ENCODE measurements around the gene DNM2.
"Not testable (repeated sequence)": the region's sequence is repeated elsewhere in the genome, so short reads cannot be mapped to it uniquely, and the experiment has no call there.

Gene DNM2

GRCh38 chr19:10836479-10837330 lies 118.8 kb downstream of the DNM2 start:
- peaks cover 4% of the 10 kb centered on the region for H3K27me3 ChIP-seq (ENCODE audit: control insufficient read depth, insufficient read depth, low read length)
- H3K27ac ChIP-seq (ENCODE audit: low read length), result peak overlapping the region; percentile 85
- peak overlapping the region; percentile 92 for H3K9ac ChIP-seq (ENCODE audit: low read length)
- no peaks in the 10 kb centered on the region for H3K4me1 ChIP-seq (ENCODE audit: control insufficient read depth, low read depth, low read length)
- peaks cover 16% of the 10 kb centered on the region for H3K36me3 ChIP-seq (ENCODE audit: control insufficient read depth, low read depth, low read length)
- no peaks in the 10 kb centered on the region for H3K9me3 ChIP-seq (ENCODE audit: control insufficient read depth, low read depth, low read length)
- peak overlapping the region; percentile 85 for H3K4me3 ChIP-seq (ENCODE audit: low read length)

DNA sequence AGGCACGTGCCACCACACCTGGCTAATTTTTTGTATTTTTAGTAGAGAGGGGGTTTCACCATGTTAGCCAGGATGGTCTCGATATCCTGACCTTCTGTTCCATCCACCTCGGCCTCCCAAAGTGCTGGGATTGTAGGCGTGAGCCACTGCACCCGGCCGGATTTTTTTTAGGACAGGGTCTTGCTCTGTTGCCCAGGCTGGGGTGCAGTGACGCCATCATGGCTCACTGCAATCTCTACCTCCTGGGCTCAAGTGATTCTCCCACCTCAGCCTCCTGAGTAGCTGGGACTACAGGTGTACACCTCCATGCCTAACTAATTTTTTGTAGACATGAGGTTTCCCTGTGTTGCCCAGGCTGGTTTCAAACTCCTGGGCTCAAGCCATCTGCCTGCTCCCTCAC lies 119.8 kb downstream of the DNM2 start:
- H3K4me1 ChIP-seq (ENCODE audit: control insufficient read depth, low read depth, low read length); H3K9ac ChIP-seq (ENCODE audit: low read length); H3K4me3 ChIP-seq (ENCODE audit: low read length); H3K9me3 ChIP-seq (ENCODE audit: control insufficient read depth, low read depth, low read length); H3K27ac ChIP-seq (ENCODE audit: low read length); H3K27me3 ChIP-seq (ENCODE audit: control insufficient read depth, insufficient read depth, low read length): not testable (repeated sequence)
- H3K36me3 ChIP-seq (ENCODE audit: control insufficient read depth, low read depth, low read length), result peaks cover 11% of the 10 kb centered on the region

GRCh38 chr19:10838377-10838776 lies 120.5 kb downstream of the DNM2 start:
- H3K27me3 ChIP-seq (ENCODE audit: control insufficient read depth, insufficient read depth, low read length), result peaks cover 4% of the 10 kb centered on the region
- no peaks in the 10 kb centered on the region for H3K9me3 ChIP-seq (ENCODE audit: control insufficient read depth, low read depth, low read length)
- peaks cover 4% of the 10 kb centered on the region for H3K36me3 ChIP-seq (ENCODE audit: control insufficient read depth, low read depth, low read length)
- no peak overlapping the region for H3K4me3 ChIP-seq (ENCODE audit: low read length)
- H3K4me1 ChIP-seq (ENCODE audit: control insufficient read depth, low read depth, low read length), result no peaks in the 10 kb centered on the region
- no peak overlapping the region for H3K9ac ChIP-seq (ENCODE audit: low read length)
- no peak overlapping the region for H3K27ac ChIP-seq (ENCODE audit: low read length)

- H3K4me1 ChIP-seq (ENCODE audit: control insufficient read depth, low read depth, low read length), result no peaks in the 10 kb centered on the region
- H3K36me3 ChIP-seq (ENCODE audit: control insufficient read depth, low read depth, low read length), result no peaks in the 10 kb centered on the region
- no peak overlapping the region for H3K4me3 ChIP-seq (ENCODE audit: low read length)
- H3K27me3 ChIP-seq (ENCODE audit: control insufficient read depth, insufficient read depth, low read length), result peaks cover 4% of the 10 kb centered on the region
- H3K27ac ChIP-seq (ENCODE audit: low read length), result no peak overlapping the region
- no peaks in the 10 kb centered on the region for H3K9me3 ChIP-seq (ENCODE audit: control insufficient read depth, low read depth, low read length)
- H3K9ac ChIP-seq (ENCODE audit: low read length), result no peak overlapping the region
These were observed 121.5 kb downstream of the DNM2 start for GRCh38 chr19:10839114-10840050.

- Histone ChIP-seq H3K9ac (ENCODE audit: low read length) (no peak overlapping the region), H3K27ac (ENCODE audit: low read length) (no peak overlapping the region), H3K36me3 (ENCODE audit: control insufficient read depth, low read depth, low read length) (no peaks in the 10 kb centered on the region), H3K27me3 (ENCODE audit: control insufficient read depth, insufficient read depth, low read length) (no peaks in the 10 kb centered on the region), H3K4me1 (ENCODE audit: control insufficient read depth, low read depth, low read length) (no peaks in the 10 kb centered on the region), H3K9me3 (ENCODE audit: control insufficient read depth, low read depth, low read length) (no peaks in the 10 kb centered on the region), H3K4me3 (ENCODE audit: low read length) (no peak overlapping the region)
These were observed 124.9 kb downstream of the DNM2 start for GRCh38 chr19:10842788-10843187.

GRCh38 chr19:10846500-10847202 lies 128.8 kb downstream of the DNM2 start:
- Histone ChIP-seq H3K4me3 (ENCODE audit: low read length) (no peak overlapping the region), H3K36me3 (ENCODE audit: control insufficient read depth, low read depth, low read length) (no peaks in the 10 kb centered on the region), H3K27ac (ENCODE audit: low read length) (no peak overlapping the region), H3K9me3 (ENCODE audit: control insufficient read depth, low read depth, low read length) (no peaks in the 10 kb centered on the region), H3K4me1 (ENCODE audit: control insufficient read depth, low read depth, low read length) (no peaks in the 10 kb centered on the region), H3K9ac (ENCODE audit: low read length) (no peak overlapping the region), H3K27me3 (ENCODE audit: control insufficient read depth, insufficient read depth, low read length) (no peaks in the 10 kb centered on the region)

DNA sequence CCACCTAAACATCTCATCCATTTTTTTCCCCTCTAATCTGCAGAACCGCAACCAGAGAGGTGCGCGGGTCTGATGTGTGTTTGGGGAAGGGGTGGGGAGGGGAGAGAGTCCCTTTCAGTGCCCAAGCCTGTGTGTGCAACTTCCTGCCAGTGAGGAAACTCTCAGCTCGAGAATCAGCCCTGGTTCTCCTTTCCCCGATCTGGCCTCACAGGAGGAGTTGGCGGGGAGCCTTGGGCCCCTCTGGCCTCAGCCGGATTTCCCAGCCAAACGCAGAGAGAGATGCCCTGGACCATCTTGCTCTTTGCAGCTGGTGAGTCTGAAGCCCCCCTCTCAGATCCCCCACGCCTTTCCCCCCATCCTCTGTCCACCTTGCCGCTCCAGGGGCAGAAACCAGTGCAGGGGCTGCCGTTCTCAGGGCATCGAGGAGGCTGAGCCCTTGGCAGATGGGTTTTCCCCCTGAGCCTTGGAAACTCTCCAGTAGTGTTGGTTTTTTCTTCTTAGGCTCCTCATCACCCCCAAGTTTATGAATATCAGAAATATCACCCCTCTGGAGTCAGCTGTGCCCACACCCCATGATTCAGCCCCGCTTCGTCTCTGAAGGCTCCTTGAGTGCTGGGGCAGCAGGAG lies 130.5 kb downstream of the DNM2 start, which contains the start of gene C19orf38:
TSS of gene C19orf38 (plus strand) at position 186 of the 627 bp plus-strand sequence. CDS start at position 280, 94 bp downstream.
- H3K27me3 ChIP-seq (ENCODE audit: control insufficient read depth, insufficient read depth, low read length), result no peaks in the 10 kb centered on the region
- H3K27ac ChIP-seq (ENCODE audit: low read length), result no peak within 1 kb of the TSS
- no peak within 1 kb of the TSS for H3K4me3 ChIP-seq (ENCODE audit: low read length)
- no peak within 1 kb of the TSS for H3K9ac ChIP-seq (ENCODE audit: low read length)
- no peaks in the 10 kb centered on the region for H3K4me1 ChIP-seq (ENCODE audit: control insufficient read depth, low read depth, low read length)
- H3K36me3 ChIP-seq (ENCODE audit: control insufficient read depth, low read depth, low read length), result no peaks in the 10 kb centered on the region
- no peaks in the 10 kb centered on the region for H3K9me3 ChIP-seq (ENCODE audit: control insufficient read depth, low read depth, low read length)

DNA sequence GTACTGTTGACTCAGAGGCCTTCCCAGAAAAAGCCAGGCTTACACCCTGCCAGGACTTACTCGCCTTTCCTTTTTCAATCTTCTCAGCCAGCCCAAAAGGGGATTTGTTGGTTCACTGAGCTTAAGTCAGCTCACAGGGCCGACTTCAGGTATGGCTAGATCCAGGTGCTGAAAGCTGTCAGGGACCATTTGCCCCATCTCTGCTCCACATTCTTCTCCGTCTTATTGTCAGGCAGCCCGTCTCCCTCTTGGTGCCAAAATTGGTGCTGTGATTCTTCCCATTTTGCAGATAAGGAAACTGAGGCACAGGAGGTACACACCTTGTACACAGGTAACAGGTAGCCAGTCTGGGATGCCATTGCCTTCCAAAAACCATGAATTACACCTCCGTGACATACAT lies 132.8 kb downstream of the DNM2 start:
- H3K9ac ChIP-seq (ENCODE audit: low read length), result no peak overlapping the region
- no peaks in the 10 kb centered on the region for H3K27me3 ChIP-seq (ENCODE audit: control insufficient read depth, insufficient read depth, low read length)
- H3K27ac ChIP-seq (ENCODE audit: low read length), result no peak overlapping the region
- H3K4me3 ChIP-seq (ENCODE audit: low read length), result no peak overlapping the region
- no peaks in the 10 kb centered on the region for H3K9me3 ChIP-seq (ENCODE audit: control insufficient read depth, low read depth, low read length)
- no peaks in the 10 kb centered on the region for H3K36me3 ChIP-seq (ENCODE audit: control insufficient read depth, low read depth, low read length)
- no peaks in the 10 kb centered on the region for H3K4me1 ChIP-seq (ENCODE audit: control insufficient read depth, low read depth, low read length)

- H3K36me3 ChIP-seq (ENCODE audit: control insufficient read depth, low read depth, low read length), result no peaks in the 10 kb centered on the region
- H3K4me1 ChIP-seq (ENCODE audit: control insufficient read depth, low read depth, low read length), result no peaks in the 10 kb centered on the region
- H3K27ac ChIP-seq (ENCODE audit: low read length), result no peak overlapping the region
- no peak overlapping the region for H3K4me3 ChIP-seq (ENCODE audit: low read length)
- no peaks in the 10 kb centered on the region for H3K9me3 ChIP-seq (ENCODE audit: control insufficient read depth, low read depth, low read length)
- no peak overlapping the region for H3K9ac ChIP-seq (ENCODE audit: low read length)
- H3K27me3 ChIP-seq (ENCODE audit: control insufficient read depth, insufficient read depth, low read length), result no peaks in the 10 kb centered on the region
These were observed 134.4 kb downstream of the DNM2 start for GRCh38 chr19:10852098-10852800.

GRCh38 chr19:10852941-10853340 lies 135.1 kb downstream of the DNM2 start:
- no peaks in the 10 kb centered on the region for H3K9me3 ChIP-seq (ENCODE audit: control insufficient read depth, low read depth, low read length)
- H3K36me3 ChIP-seq (ENCODE audit: control insufficient read depth, low read depth, low read length), result no peaks in the 10 kb centered on the region
- H3K4me1 ChIP-seq (ENCODE audit: control insufficient read depth, low read depth, low read length), result no peaks in the 10 kb centered on the region
- no peak overlapping the region for H3K9ac ChIP-seq (ENCODE audit: low read length)
- H3K27ac ChIP-seq (ENCODE audit: low read length), result no peak overlapping the region
- no peaks in the 10 kb centered on the region for H3K27me3 ChIP-seq (ENCODE audit: control insufficient read depth, insufficient read depth, low read length)
- no peak overlapping the region for H3K4me3 ChIP-seq (ENCODE audit: low read length)

Measured in iPS-18a (cell line).